Cardiac muscle cell (in vitro differentiated cells and primary cell): Measurements from ENCODE around the gene ETS2. TPM values are rescaled to one million over a fixed set of nuclear protein-coding genes. Genes with fewer than 3 reads are reported as not detected.
"Not testable (repeated sequence)": the region's sequence is repeated elsewhere in the genome, so short reads cannot be mapped to it uniquely, and the experiment has no call there.

Experiments used
- DNase-seq, 2 donors: peaks; one replicate each; pipeline versions ENCODE4 v3.0.0 to v3.0.0-alpha.2; 2010 to 2017; ENCODE audit warnings: low read depth in 1 of 2, low spot score in 1 of 2
- H3K27ac ChIP-seq: fragments of 200-600 bp; sonication (generic); 2 replicates; pipeline ENCODE4 v1.5.1; 2016
- H3K27me3 ChIP-seq: fragments of 200-600 bp; sonication (generic); 2 replicates; pipeline ENCODE4 v1.6.0; 2016; ENCODE audit warnings: control low read depth
- H3K36me3 ChIP-seq: fragments of 200-600 bp; sonication (generic); 2 replicates; pipeline ENCODE4 v1.5.1; 2016; ENCODE audit warnings: control low read depth
- H3K4me1 ChIP-seq: fragments of 200-600 bp; sonication (generic); 2 replicates; pipeline ENCODE4 v1.8.1; 2017; ENCODE audit warnings: low read depth, mild to moderate bottlenecking, mixed run types
- H3K4me3 ChIP-seq: fragments of 200-600 bp; sonication (generic); 2 replicates; pipeline ENCODE4 v1.5.1; 2016; ENCODE audit warnings: mild to moderate bottlenecking
- H3K9me3 ChIP-seq: fragments of 200-600 bp; sonication (generic); 2 replicates; pipeline ENCODE4 v1.5.1; 2017; ENCODE audit warnings: low read depth, mild to moderate bottlenecking, control low read depth
- polyA plus RNA-seq: library from polyadenylated mRNA; unstranded; fragments of >200 nt; fragmentation: Nextera tagmentation; extraction: Ambion mirVana; gene quantifications from 2 replicates; pipeline ENCODE4 v1.2.1, GENCODE V29; 2016
- total RNA-seq: library from RNA; depleted of rRNA; stranded (reverse); fragments of >200 nt; gene quantifications from 2 replicates; pipeline ENCODE4 v1.2.3, GENCODE V29; 2016
- TF ChIP-seq, protein P1 (sequence below): IDR thresholded peaks from 2 replicates; pipeline ENCODE4 v1.5.1; 2012; ENCODE audit warnings: low read depth, mild to moderate bottlenecking, low read length

The ETS2 gene
- total and polyA plus RNA-seq, 2 experiments from 2014 or later, result 20.9 to 25.2 TPM

GRCh38 chr21:38843379-38843778 is 37.6 kb downstream of the ETS2 start:
- TF ChIP-seq, protein P1, sequence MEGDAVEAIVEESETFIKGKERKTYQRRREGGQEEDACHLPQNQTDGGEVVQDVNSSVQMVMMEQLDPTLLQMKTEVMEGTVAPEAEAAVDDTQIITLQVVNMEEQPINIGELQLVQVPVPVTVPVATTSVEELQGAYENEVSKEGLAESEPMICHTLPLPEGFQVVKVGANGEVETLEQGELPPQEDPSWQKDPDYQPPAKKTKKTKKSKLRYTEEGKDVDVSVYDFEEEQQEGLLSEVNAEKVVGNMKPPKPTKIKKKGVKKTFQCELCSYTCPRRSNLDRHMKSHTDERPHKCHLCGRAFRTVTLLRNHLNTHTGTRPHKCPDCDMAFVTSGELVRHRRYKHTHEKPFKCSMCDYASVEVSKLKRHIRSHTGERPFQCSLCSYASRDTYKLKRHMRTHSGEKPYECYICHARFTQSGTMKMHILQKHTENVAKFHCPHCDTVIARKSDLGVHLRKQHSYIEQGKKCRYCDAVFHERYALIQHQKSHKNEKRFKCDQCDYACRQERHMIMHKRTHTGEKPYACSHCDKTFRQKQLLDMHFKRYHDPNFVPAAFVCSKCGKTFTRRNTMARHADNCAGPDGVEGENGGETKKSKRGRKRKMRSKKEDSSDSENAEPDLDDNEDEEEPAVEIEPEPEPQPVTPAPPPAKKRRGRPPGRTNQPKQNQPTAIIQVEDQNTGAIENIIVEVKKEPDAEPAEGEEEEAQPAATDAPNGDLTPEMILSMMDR, result no peak
- no peaks in the 10 kb centered on the region for H3K9me3 ChIP-seq
- no peaks in the 10 kb centered on the region for H3K36me3 ChIP-seq
- no peaks in the 10 kb centered on the region for H3K4me1 ChIP-seq
- no peak overlapping the region for H3K27ac ChIP-seq
- no peak overlapping the region for H3K4me3 ChIP-seq
- DNase-seq, result no peak
- H3K27me3 ChIP-seq, result no peaks in the 10 kb centered on the region

- H3K4me1 ChIP-seq, result no peaks in the 10 kb centered on the region
- peak in 1 of 2 donors; percentile 76 for DNase-seq
- H3K4me3 ChIP-seq, result no peak overlapping the region
- no peaks in the 10 kb centered on the region for H3K9me3 ChIP-seq
- no peaks in the 10 kb centered on the region for H3K27me3 ChIP-seq
- TF ChIP-seq, protein P1, result no peak
- H3K36me3 ChIP-seq, result no peaks in the 10 kb centered on the region
- no peak overlapping the region for H3K27ac ChIP-seq
Observed at GRCh38 chr21:38843806-38844503, 38.2 kb downstream of the ETS2 start.

GRCh38 chr21:38845374-38845773 is 39.6 kb downstream of the ETS2 start:
- not testable (repeated sequence) for H3K36me3 ChIP-seq, H3K27me3 ChIP-seq, DNase-seq, H3K4me3 ChIP-seq, H3K27ac ChIP-seq, H3K4me1 ChIP-seq, H3K9me3 ChIP-seq

DNA sequence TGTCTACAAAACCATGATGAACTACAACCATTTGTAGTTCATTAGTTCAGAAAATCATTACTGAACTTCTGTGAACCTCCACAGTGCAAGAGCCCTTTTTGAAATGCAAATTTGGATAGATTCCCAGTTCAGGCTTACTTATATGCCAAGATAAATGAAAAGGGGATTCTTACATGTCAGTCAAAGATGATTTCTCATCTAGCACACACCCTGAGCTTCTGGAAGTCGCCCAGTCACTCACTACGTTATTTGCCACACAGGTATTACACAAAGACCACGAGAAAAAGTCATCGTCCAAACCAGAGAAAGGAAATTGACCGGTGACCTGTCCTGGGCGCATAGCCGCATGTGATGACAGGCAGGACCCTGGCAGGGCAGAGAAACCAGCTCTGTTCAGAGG is 41.8 kb downstream of the ETS2 start:
- Histone ChIP-seq H3K36me3 (no peaks in the 10 kb centered on the region), H3K9me3 (no peaks in the 10 kb centered on the region), H3K4me1 (peaks cover 9% of the 10 kb centered on the region), H3K27me3 (no peaks in the 10 kb centered on the region), H3K27ac (no peak overlapping the region), H3K4me3 (no peak overlapping the region)
- peak in 1 of 2 donors; percentile 62 for DNase-seq
- TF ChIP-seq, protein P1, result no peak

GRCh38 chr21:38848187-38848609 is 42.5 kb downstream of the ETS2 start:
- Histone ChIP-seq H3K4me1 (peaks cover 9% of the 10 kb centered on the region), H3K4me3 (no peak overlapping the region), H3K27me3 (no peaks in the 10 kb centered on the region), H3K36me3 (no peaks in the 10 kb centered on the region), H3K27ac (no peak overlapping the region), H3K9me3 (no peaks in the 10 kb centered on the region)
- TF ChIP-seq, protein P1, result no peak
- DNase-seq, result peak; percentile 63 to 92

DNA sequence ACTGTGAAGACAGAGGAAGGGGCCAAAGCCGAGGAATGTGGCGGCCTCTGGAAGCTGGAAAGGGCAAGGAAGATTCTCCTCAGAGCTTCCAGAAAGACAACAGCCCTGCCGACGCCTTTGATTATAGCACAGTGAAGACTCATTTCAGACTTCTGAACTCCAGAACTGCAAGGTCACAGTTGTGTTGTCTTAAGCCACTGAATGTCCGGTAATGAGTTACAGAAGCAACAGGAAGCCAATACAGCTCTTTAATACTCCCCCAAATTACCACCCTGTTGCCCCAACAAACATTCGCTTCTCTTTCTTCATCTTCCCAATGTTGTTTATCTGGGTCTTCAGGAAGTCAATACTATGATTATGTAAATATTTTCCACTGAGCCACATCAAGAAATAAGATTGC is 44.0 kb downstream of the ETS2 start:
- DNase-seq, result no peak
- peaks cover 9% of the 10 kb centered on the region for H3K4me1 ChIP-seq
- no peak overlapping the region for H3K4me3 ChIP-seq
- H3K27ac ChIP-seq, result no peak overlapping the region
- no peaks in the 10 kb centered on the region for H3K36me3 ChIP-seq
- TF ChIP-seq, protein P1, result no peak
- no peaks in the 10 kb centered on the region for H3K9me3 ChIP-seq
- no peaks in the 10 kb centered on the region for H3K27me3 ChIP-seq
